Uterus (tissue), 4 donors: Measurements from ENCODE around the gene BGN. TPM values are rescaled to one million over a fixed set of nuclear protein-coding genes. Genes with fewer than 3 reads are reported as not detected.

Experiments used
- DNase-seq, 2 donors: peaks; one replicate each; pipeline ENCODE4 v3.0.0-alpha.2; 2019 to 2020
- H3K27ac ChIP-seq, 2 donors: fragments of 200-600 bp; sonication (generic); 1 replicate in 1 of 2; 2 replicates in 1 of 2; pipeline ENCODE4 v1.5.1; 2016 to 2018
- H3K27me3 ChIP-seq, 2 donors: fragments of 200-600 bp; sonication (generic); one replicate each; pipeline ENCODE4 v1.5.1; 2018 to 2019; ENCODE audit warnings: control low read depth in 1 of 2
- H3K36me3 ChIP-seq, 2 donors: fragments of 200-600 bp; sonication (generic); one replicate each; pipeline ENCODE4 v1.5.1; 2019; ENCODE audit warnings: control low read depth in 1 of 2
- H3K4me1 ChIP-seq, 2 donors: fragments of 200-600 bp; sonication (generic); one replicate each; pipeline ENCODE4 v1.5.1; 2018 to 2019; ENCODE audit warnings: control low read depth in 1 of 2
- H3K4me3 ChIP-seq, 2 donors: fragments of 200-600 bp; sonication (generic); 1 replicate in 1 of 2; 2 replicates in 1 of 2; pipeline ENCODE4 v1.5.1; 2018 to 2019; ENCODE audit warnings: mild to moderate bottlenecking in 1 of 2
- H3K9me3 ChIP-seq, 2 donors: fragments of 200-600 bp; sonication (generic); one replicate each; pipeline ENCODE4 v1.5.1; 2019; ENCODE audit warnings: control low read depth in 1 of 2
- CTCF ChIP-seq, 4 experiments: fragments of 200-600 bp in 2 of 4; fragments of 450-650 bp in 2 of 4; sonication (generic) in 2 of 4; IDR thresholded peaks; one replicate each; pipeline ENCODE4 v1.5.1; 2016 to 2019; ENCODE audit warnings: antibody characterized with exemption in 4 of 4, mild to moderate bottlenecking in 2 of 4, moderate library complexity in 1 of 4
- POLR2A ChIP-seq, 2 donors: fragments of 450-650 bp; IDR thresholded peaks; one replicate each; pipeline ENCODE4 v1.6.1; 2016; ENCODE audit warnings: antibody characterized with exemption in 2 of 2, mild to moderate bottlenecking in 1 of 2, moderate library complexity in 1 of 2
- intact Hi-C: fragments of 100-400 bp; cut with DNase I; formaldehyde crosslinking; loops from one replicate; pipeline ENCODE4 v1.15.1; 2023; ENCODE audit warnings: low total_unique reads
- total RNA-seq, 4 donors: library from RNA; depleted of rRNA in 3 of 4; stranded (reverse); fragments of >200 nt in 3 of 4; gene quantifications; one replicate each; pipeline versions ENCODE4 v1.1.0 to v1.2.4, GENCODE V29; 2014 to 2023
- donor health status: DM: yes; HTN: yes; CAD: no.

The BGN gene
- total RNA-seq, 4 donors from 2014 or later: 36.8 to 91.5 (median 50.0) TPM

GRCh38 chrX:153460826-153461225 lies 34.0 kb upstream of the BGN start:
- Histone ChIP-seq H3K36me3 (no peaks in the 10 kb centered on the region), H3K9me3 (no peaks in the 10 kb centered on the region), H3K27ac (no peak overlapping the region), H3K4me1 (no peaks in the 10 kb centered on the region), H3K4me3 (no peak overlapping the region), H3K27me3 (no peaks in the 10 kb centered on the region)
- peak in 1 of 2 donors; percentile 37 for DNase-seq
- TF ChIP-seq POLR2A (IDR thresholded peaks at IDR 0.05) (no peak), CTCF (IDR thresholded peaks at IDR 0.05) (peak; percentile 29 to 48 (median 43))
- intact Hi-C loops: no loop called here

- Histone ChIP-seq H3K27ac (no peak overlapping the region), H3K36me3 (no peaks in the 10 kb centered on the region), H3K9me3 (no peaks in the 10 kb centered on the region), H3K27me3 (no peaks in the 10 kb centered on the region), H3K4me1 (no peaks in the 10 kb centered on the region), H3K4me3 (no peak overlapping the region)
- TF ChIP-seq POLR2A (IDR thresholded peaks at IDR 0.05): no peak
- intact Hi-C loops: no loop called here
- DNase-seq: no peak
Measured at GRCh38 chrX:153462291-153462690, 32.5 kb upstream of the BGN start.

- no peaks in the 10 kb centered on the region for H3K27me3 ChIP-seq
- no peak for DNase-seq
- no peaks in the 10 kb centered on the region for H3K36me3 ChIP-seq
- no peak overlapping the region for H3K27ac ChIP-seq
- intact Hi-C loops: no loop called here
- H3K9me3 ChIP-seq: no peaks in the 10 kb centered on the region
- no peak overlapping the region for H3K4me3 ChIP-seq
- H3K4me1 ChIP-seq: no peaks in the 10 kb centered on the region
- no peak for TF ChIP-seq POLR2A (IDR thresholded peaks at IDR 0.05)
- no peak for TF ChIP-seq CTCF (IDR thresholded peaks at IDR 0.05)
Measured at GRCh38 chrX:153463031-153463430, 31.7 kb upstream of the BGN start.

- H3K4me3 ChIP-seq: no peak overlapping the region
- intact Hi-C loops: no loop called here
- TF ChIP-seq POLR2A (IDR thresholded peaks at IDR 0.05): no peak
- H3K4me1 ChIP-seq: no peaks in the 10 kb centered on the region
- no peaks in the 10 kb centered on the region for H3K27me3 ChIP-seq
- H3K27ac ChIP-seq: no peak overlapping the region
- DNase-seq: no peak
- no peaks in the 10 kb centered on the region for H3K36me3 ChIP-seq
- no peaks in the 10 kb centered on the region for H3K9me3 ChIP-seq
Measured at GRCh38 chrX:153463556-153463955, 31.2 kb upstream of the BGN start.

- H3K9me3 ChIP-seq: no peaks in the 10 kb centered on the region
- no peak overlapping the region for H3K4me3 ChIP-seq
- TF ChIP-seq POLR2A (IDR thresholded peaks at IDR 0.05) (no peak), CTCF (IDR thresholded peaks at IDR 0.05) (no peak)
- no peaks in the 10 kb centered on the region for H3K27me3 ChIP-seq
- H3K4me1 ChIP-seq: no peaks in the 10 kb centered on the region
- H3K36me3 ChIP-seq: no peaks in the 10 kb centered on the region
- no peak for DNase-seq
- H3K27ac ChIP-seq: no peak overlapping the region
- intact Hi-C loops: no loop called here
Measured at GRCh38 chrX:153464116-153464515, 30.7 kb upstream of the BGN start.

- TF ChIP-seq POLR2A (IDR thresholded peaks at IDR 0.05) (no peak), CTCF (IDR thresholded peaks at IDR 0.05) (no peak)
- intact Hi-C loops: no loop called here
- Histone ChIP-seq H3K9me3 (no peaks in the 10 kb centered on the region), H3K27ac (no peak overlapping the region), H3K4me1 (no peaks in the 10 kb centered on the region), H3K27me3 (no peaks in the 10 kb centered on the region), H3K4me3 (no peak overlapping the region), H3K36me3 (no peaks in the 10 kb centered on the region)
- no peak for DNase-seq
Measured at GRCh38 chrX:153465691-153466380, 28.9 kb upstream of the BGN start.
